NCI-H2196 (cell line): ENCODE measurements around the gene SDR42E1.
"Not testable (repeated sequence)": the region's sequence is repeated elsewhere in the genome, so short reads cannot be mapped to it uniquely, and the experiment has no call there.

Experiments
- DNase-seq: peaks from one replicate; lab custom pipeline; 2025; ENCODE audit not compliant: unreplicated experiment; lab: John Stamatoyannopoulos, UW

SDR42E1 gene

GRCh38 chr16:82040296-82040695 is 29.0 kb upstream of the SDR42E1 start:
- DNase-seq: peak; percentile 11

GRCh38 chr16:82037666-82038065 is 26.4 kb upstream of the SDR42E1 start:
- no peak for DNase-seq

DNA sequence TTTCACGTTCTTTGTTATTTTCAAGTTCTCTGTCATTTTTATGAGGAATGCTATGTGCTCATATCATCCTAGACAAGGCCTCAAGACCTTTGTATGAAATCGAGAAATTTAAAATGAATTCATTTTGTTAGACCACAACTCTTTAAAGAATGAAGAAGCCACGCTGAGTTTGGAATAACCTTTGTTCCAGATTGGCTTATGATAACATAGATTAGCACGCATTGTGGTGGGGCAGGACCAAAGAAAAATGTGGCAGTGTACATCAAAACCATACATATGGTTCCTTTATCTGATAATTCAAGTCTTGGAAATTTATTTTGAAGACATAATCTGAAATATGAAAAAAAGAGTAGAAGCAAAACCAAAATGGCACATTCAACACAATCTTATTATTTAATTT is 26.0 kb upstream of the SDR42E1 start:
- DNase-seq: no peak

DNA sequence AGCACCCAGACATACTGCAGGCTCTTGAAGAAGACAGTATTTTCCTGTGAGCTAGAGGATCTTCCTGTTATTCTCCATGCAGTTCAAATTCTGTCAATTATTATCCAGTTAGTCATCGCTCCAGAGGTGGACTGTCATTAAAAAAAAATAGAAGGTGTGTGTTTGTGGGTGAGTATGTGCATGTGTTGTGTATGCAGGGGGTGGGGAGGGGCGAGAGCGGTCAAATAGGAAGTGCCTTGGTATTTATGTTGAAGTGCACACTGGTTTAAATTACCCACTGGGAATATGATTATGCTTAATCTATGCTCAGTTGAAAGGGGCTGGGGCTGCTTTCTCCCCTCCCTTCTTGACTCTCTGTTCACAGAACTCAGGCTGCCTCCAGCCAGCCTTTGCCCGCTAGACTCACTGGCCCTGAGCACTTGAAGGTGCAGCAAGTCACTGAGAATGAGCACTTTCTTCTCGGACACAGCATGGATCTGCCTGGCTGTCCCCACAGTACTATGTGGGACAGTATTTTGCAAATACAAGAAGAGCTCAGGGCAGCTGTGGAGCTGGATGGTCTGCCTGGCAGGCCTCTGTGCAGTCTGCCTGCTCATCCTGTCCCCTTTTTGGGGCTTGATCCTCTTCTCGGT is 23.8 kb upstream of the SDR42E1 start, which contains the start of gene HSD17B2:
Gene HSD17B2 (plus strand): TSS at position 273 of the 632 bp plus-strand sequence. CDS start 172 bp downstream, at position 445.
- no peak for DNase-seq

GRCh38 chr16:82033683-82034300 is 22.5 kb upstream of the SDR42E1 start:
- no peak for DNase-seq

- DNase-seq: peak; percentile 22
Observed at GRCh38 chr16:82033006-82033405, 21.7 kb upstream of the SDR42E1 start.

- DNase-seq: peak; percentile 3
Observed at GRCh38 chr16:82031116-82032084, 20.1 kb upstream of the SDR42E1 start.

DNA sequence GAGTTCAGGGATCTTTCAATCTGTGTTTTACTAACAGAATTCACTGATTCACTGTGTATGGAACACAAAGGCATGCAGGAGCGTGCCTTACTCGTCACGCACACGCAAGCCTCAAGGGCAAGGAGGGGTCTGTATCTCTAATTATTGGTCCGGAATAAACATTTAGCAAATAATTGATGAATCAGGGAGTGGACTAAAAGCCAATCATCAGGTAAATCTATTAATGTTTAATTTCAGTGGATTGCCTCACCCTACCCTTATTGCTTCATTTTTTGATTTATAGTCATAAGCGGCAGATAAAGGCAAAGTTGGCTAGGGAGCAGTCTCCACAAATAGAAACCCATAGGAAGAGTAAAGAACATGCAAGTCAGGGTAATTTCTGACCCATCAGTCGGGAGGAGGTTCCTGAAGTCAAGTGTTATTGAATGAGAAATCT is 16.4 kb upstream of the SDR42E1 start:
- DNase-seq: no peak

- no peak for DNase-seq
Observed at GRCh38 chr16:82024883-82025282, 13.6 kb upstream of the SDR42E1 start.

GRCh38 chr16:82024316-82024715 is 13.0 kb upstream of the SDR42E1 start:
- no peak for DNase-seq

- DNase-seq: no peak
Observed at GRCh38 chr16:82023206-82023605, 11.9 kb upstream of the SDR42E1 start.

- no peak for DNase-seq
Observed at GRCh38 chr16:82020051-82020450, 8.8 kb upstream of the SDR42E1 start.

DNA sequence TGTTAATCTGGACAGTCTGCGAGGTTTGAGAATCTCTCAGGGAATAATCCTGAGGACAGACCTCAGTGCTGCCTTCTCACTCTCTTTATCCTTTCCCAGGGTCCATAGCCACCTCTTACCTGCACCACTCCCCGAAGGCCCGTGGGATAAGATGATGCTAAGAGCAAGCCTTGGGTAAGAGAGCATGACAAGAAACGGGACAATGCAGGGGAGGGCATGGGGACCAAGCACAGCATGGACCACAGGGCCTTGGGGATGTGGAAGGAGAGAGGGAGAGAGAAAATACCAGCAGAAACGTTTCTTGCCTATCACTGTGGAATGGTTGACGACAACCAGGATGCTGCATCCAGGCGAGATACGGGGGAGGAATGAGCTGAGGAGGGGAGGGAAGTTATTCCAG is 8.3 kb upstream of the SDR42E1 start:
- DNase-seq: no peak

DNA sequence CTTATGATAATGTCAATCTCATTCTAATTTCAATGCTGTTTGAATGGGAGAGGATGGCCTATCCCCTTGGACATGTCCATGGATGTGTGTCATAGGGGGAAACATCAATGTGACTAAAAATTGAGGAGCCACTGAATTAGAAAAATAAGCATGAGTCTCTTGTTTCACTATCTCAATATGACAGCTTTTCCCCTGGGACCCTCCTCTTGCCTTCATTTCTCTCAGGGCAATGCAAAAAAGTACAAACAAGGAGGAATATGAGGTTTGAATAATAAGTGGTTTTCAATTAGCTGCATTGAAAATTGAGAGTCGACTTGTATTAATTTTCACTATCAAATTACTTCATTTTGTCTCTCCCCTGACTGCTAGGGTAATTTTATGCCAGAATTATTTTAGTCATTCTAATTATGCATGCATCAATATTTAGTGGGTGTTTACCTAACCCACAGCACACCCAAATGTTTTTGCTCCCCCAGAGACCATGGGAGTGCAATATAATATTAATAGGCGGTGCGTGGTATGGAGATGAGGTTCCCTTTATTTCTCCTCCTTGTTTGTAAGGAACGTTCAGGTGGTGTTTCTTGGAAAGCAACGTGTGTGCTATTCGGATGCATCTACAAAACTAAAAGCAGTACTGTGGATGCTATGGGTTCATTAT is 6.8 kb upstream of the SDR42E1 start:
- no peak for DNase-seq

DNA sequence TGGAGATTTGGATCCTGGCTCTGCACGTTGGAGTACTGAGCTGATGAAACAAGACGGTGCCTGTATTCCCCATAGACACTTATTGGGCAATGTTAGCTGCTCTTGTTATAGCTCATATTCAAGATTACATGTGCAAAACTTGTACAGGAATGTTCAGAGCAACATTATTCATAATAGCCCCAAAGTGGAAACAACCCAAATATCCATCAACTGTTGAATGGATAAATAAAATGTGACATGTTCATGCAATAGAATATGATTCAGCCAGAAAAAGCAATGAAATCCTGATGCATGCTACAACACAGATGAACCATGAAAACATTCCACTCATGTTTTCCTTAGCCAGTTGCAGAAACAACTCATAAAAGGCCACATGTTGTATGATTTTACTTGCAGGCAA is 5.7 kb upstream of the SDR42E1 start:
- DNase-seq: no peak

- DNase-seq: no peak
Observed at GRCh38 chr16:82016263-82016662, 5.0 kb upstream of the SDR42E1 start.

- DNase-seq: no peak
Observed at GRCh38 chr16:82013139-82013538, 1.9 kb upstream of the SDR42E1 start.

DNA sequence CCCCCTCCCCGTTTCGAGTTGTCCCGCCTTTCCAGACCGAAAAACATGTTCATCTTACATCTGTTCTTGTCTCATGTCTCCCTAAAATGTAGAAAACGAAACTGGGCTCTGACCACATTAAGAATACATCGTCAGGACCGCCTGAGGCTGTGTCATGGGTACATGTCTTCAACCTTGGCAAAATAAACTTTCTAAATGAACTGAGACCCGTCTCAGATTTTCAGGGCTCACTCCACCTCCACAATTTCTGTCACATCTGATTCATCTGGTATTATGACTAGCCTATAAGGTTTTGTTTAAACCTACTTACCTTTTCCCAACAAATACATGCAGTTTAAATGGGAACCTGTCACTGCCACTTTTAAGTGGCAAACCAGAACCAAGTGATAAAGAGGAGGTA is 621 bp downstream of the SDR42E1 start:
- DNase-seq: no peak

DNA sequence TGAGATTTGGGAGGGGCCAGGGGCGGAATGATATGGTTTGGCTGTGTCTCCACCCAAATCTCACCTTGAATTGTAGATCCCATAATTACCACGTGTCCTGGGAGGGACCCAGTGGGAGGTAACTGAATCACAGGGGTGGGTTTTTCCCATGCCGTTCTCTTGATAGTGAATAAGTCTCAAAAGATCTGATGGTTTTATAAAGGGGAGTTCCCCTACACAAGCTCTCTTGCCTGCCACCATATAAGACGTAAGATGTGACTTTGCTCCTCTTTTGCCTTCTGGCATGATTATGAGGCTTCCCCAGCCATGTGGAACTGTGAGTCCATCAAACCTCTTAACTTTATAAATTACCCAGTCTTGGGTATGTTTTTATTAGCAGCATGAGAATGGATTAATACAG is 1.5 kb downstream of the SDR42E1 start:
- not testable (repeated sequence) for DNase-seq

DNA sequence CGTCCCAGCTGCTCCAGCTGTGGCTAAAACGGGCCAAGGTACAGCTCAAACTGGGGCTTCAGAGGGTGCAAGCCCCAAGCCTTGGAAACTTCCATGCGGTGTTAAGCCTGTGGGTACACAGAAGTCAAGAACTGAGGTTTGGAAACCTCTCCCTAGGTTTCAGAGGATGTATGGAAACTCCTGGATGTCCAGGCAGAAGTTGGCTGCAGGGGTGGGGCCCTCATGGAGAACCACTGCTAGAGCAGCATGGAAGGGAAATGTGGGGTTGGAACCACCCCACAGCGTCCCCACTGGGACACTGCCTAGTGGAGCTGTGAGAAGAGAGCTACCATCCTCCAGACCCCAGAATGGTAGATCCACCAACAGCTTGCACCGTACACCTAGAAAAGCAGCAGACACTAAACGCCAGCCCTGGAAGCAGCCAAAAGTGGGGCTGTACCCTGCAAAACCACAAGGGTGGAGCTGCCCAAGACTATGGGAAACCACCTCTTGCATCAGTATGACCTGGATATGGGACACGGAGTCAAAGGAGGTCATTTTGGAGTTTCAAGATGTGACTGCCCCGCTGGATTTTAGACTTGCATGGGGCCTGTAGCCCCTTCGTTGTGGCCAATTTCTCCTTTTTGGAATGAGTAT is 2.2 kb downstream of the SDR42E1 start:
- no peak for DNase-seq

- DNase-seq: no peak
Observed at GRCh38 chr16:82007189-82007588, 4.1 kb downstream of the SDR42E1 start.
